GM23248 (cell line): ENCODE results near the gene TBC1D1. TPM values are rescaled to one million over a fixed set of nuclear protein-coding genes. Genes with fewer than 3 reads are reported as not detected.

Experiments used
- DNase-seq: peaks from one replicate; pipeline ENCODE4 v3.0.0-alpha.2; 2015
- H2AFZ ChIP-seq: fragments of 200-600 bp; sonication (generic); 2 replicates; pipeline ENCODE4 v1.6.1; 2016; ENCODE audit warnings: antibody characterized with exemption
- H3F3A ChIP-seq: fragments of 200-600 bp; sonication (generic); 2 replicates; pipeline ENCODE4 v1.6.1; 2016; ENCODE audit warnings: mild to moderate bottlenecking, antibody characterized with exemption, mixed run types; ENCODE audit not compliant: insufficient read depth
- H3K27ac ChIP-seq: fragments of 200-600 bp; sonication (generic); 2 replicates; pipeline ENCODE4 v1.5.1; 2016; ENCODE audit warnings: mild to moderate bottlenecking
- H3K27me3 ChIP-seq: fragments of 200-600 bp; sonication (generic); replicated peaks from 2 replicates; pipeline ENCODE4 v1.6.1; 2016; ENCODE audit warnings: mild to moderate bottlenecking; ENCODE audit not compliant: insufficient read depth
- H3K36me3 ChIP-seq: fragments of 200-600 bp; sonication (generic); 2 replicates; pipeline ENCODE4 v1.6.1; 2016; ENCODE audit warnings: low read depth, mild to moderate bottlenecking
- H3K4me1 ChIP-seq: fragments of 200-600 bp; sonication (generic); 2 replicates; pipeline ENCODE4 v1.6.1; 2016; ENCODE audit warnings: mild to moderate bottlenecking; ENCODE audit not compliant: insufficient read depth
- H3K4me2 ChIP-seq: fragments of 200-600 bp; sonication (generic); one replicate; pipeline ENCODE4 v1.6.1; 2016; ENCODE audit warnings: mild to moderate bottlenecking; ENCODE audit not compliant: unreplicated experiment
- H3K4me3 ChIP-seq: fragments of 200-600 bp; sonication (generic); 2 replicates; pipeline ENCODE4 v1.5.1; 2016; ENCODE audit warnings: mild to moderate bottlenecking
- H3K79me2 ChIP-seq: fragments of 200-600 bp; sonication (generic); 2 replicates; pipeline ENCODE4 v1.6.1; 2016; ENCODE audit warnings: mild to moderate bottlenecking; ENCODE audit not compliant: insufficient read depth
- H3K9ac ChIP-seq: fragments of 200-600 bp; sonication (generic); 2 replicates; pipeline ENCODE4 v1.6.1; 2016; ENCODE audit warnings: mild to moderate bottlenecking
- H3K9me2 ChIP-seq: fragments of 200-600 bp; sonication (generic); 2 replicates; pipeline ENCODE4 v1.6.1; 2016; ENCODE audit warnings: mixed run types, mild to moderate bottlenecking, moderate library complexity; ENCODE audit not compliant: insufficient read depth
- H3K9me3 ChIP-seq: fragments of 200-600 bp; sonication (generic); one replicate; pipeline ENCODE4 v1.6.1; 2017; ENCODE audit warnings: low read depth
- H4K20me1 ChIP-seq: fragments of 200-600 bp; sonication (generic); 2 replicates; pipeline ENCODE4 v1.6.0; 2016; ENCODE audit not compliant: insufficient read depth
- EZH2 ChIP-seq: fragments of 200-600 bp; sonication (generic); IDR thresholded peaks from 2 replicates; pipeline ENCODE4 v1.6.1; 2018; ENCODE audit warnings: antibody characterized with exemption, mild to moderate bottlenecking; ENCODE audit not compliant: insufficient read depth, poor library complexity, severe bottlenecking
- EZH2phosphoT487 ChIP-seq: fragments of 200-600 bp; sonication (generic); IDR thresholded peaks from 2 replicates; pipeline ENCODE4 v1.6.1; 2018; ENCODE audit warnings: antibody characterized with exemption, moderate library complexity, mild to moderate bottlenecking, low read depth; ENCODE audit not compliant: insufficient read depth
- WGBS, 2 experiments: methylation state at CpG; one replicate each; pipeline ENCODE4 v1.1.6; 2015 to 2017; ENCODE audit warnings: low lambda C conversion rate in 2 of 2, low coverage in 1 of 2; ENCODE audit errors: missing lambda C conversion rate in 2 of 2; 5-methylcytosine and 5-hydroxymethylcytosine counted together
- in situ Hi-C: fragments of 300-500 bp; cut with MboI; formaldehyde crosslinking; loops from 2 replicates; pipeline ENCODE4 v1.15.0; 2020
- polyA plus RNA-seq: library from polyadenylated mRNA; unstranded; fragments of >200 nt; fragmentation: Nextera tagmentation; extraction: Ambion mirVana; gene quantifications from 2 replicates; pipeline ENCODE4 v1.2.1, GENCODE V29; 2016
- total RNA-seq: library from RNA; depleted of rRNA; stranded (reverse); fragments of >200 nt; shearing (Covaris generic); gene quantifications from 2 replicates; pipeline ENCODE4 v1.2.3, GENCODE V29; 2014

The TBC1D1 gene
- total and polyA plus RNA-seq, 2 experiments from 2014 or later = 12.4 to 34.6 TPM

DNA sequence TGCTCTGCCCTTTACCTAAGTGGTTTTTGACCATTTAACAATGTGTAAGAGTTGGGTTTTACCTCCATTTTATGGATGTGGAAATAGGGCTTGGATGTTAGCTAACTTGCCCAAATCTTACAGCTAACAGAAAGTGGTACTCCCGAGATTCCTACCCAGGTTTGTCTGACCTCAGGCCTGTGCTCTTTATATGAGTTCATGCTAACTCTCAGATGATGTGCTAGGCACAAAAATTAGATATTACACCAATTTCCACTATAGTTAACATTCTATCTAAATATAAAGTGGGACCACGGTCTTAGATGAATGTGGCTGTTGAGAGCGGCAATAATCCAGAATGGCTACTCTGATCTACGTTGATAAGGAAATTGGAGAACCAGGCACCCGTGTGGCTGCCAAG is 69.2 kb downstream of the TBC1D1 start, which contains the start of gene PTTG2:
Gene PTTG2 (plus strand): TSS at position 301 of the 400 bp plus-strand sequence. CDS start 37 bp downstream, at position 338.
- in situ Hi-C loops = no loop called here
- no peaks in the 10 kb centered on the region for H4K20me1 ChIP-seq
- H3K27me3 ChIP-seq = 0 out of 2 replicates have a peak, but pooled peaks cover 18% of the 10 kb centered on the region
- no peak within 1 kb of the TSS for H3K4me3 ChIP-seq
- no peaks in the 10 kb centered on the region for H3K36me3 ChIP-seq
- H3K9me3 ChIP-seq = no peaks in the 10 kb centered on the region
- no peak within 1 kb of the TSS for H3K9ac ChIP-seq
- no peaks in the 10 kb centered on the region for H3F3A ChIP-seq
- H3K79me2 ChIP-seq = no peaks in the 10 kb centered on the region
- H3K4me2 ChIP-seq = no peak within 1 kb of the TSS
- no peaks in the 10 kb centered on the region for H3K9me2 ChIP-seq
- WGBS, 2 experiments = 40 to 49% methylated on average over 5 of the region's 5 CpGs
- H2AFZ ChIP-seq = no peak within 1 kb of the TSS
- DNase-seq = no peak
- H3K27ac ChIP-seq = no peak within 1 kb of the TSS
- no peaks in the 10 kb centered on the region for H3K4me1 ChIP-seq
- TF ChIP-seq EZH2 = no peak
- no peak for TF ChIP-seq EZH2phosphoT487

DNA sequence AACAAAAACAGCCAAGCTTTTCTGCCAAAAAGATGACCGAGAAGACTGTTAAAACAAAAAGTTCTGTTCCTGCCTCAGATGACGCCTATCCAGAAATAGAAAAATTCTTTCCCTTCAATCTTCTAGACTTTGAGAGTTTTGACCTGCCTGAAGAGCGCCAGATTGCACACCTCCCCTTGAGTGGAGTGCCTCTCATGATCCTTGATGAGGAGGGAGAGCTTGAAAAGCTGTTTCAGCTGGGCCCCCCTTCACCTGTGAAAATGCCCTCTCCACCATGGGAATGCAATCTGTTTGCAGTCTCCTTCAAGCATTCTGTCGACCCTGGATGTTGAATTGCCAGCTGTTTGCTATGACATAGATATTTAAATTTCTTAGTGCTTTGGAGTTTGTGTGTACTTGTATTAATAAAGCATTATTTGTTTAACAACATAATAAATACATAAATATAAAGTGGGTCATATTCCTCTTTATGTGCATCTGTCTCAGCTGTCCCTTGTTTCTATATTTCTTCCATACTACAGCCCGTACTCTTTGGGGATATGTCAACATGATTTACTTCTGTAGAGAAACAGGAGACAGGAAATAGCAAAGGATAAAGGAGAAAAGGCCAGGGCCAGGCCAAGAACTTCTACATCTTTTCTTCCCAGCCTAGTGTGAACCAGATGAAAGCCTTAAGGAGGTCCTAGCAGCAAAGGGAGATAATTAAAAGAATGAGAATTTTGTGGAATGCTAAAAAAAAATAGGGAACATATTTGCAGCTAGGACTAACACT is 70.0 kb downstream of the TBC1D1 start:
- Histone ChIP-seq H2AFZ (no peak overlapping the region), H3K9ac (no peak overlapping the region), H4K20me1 (no peaks in the 10 kb centered on the region), H3K9me2 (no peaks in the 10 kb centered on the region), H3K27me3 (0 out of 2 replicates have a peak, but pooled peaks cover 18% of the 10 kb centered on the region), H3F3A (no peaks in the 10 kb centered on the region), H3K36me3 (no peaks in the 10 kb centered on the region), H3K4me3 (no peak overlapping the region), H3K4me2 (no peak overlapping the region), H3K9me3 (no peaks in the 10 kb centered on the region), H3K79me2 (no peaks in the 10 kb centered on the region), H3K27ac (no peak overlapping the region), H3K4me1 (no peaks in the 10 kb centered on the region)
- in situ Hi-C loops = no loop called here
- DNase-seq = no peak
- TF ChIP-seq EZH2phosphoT487 = no peak
- TF ChIP-seq EZH2 = no peak
- 25 to 27% methylated on average over 5 of the region's 5 CpGs for WGBS, 2 experiments

GRCh38 chr4:37964734-37965457 is 74.0 kb downstream of the TBC1D1 start:
- no peak for DNase-seq
- no peaks in the 10 kb centered on the region for H4K20me1 ChIP-seq
- no peaks in the 10 kb centered on the region for H3K9me2 ChIP-seq
- in situ Hi-C loops = no loop called here
- H3F3A ChIP-seq = no peaks in the 10 kb centered on the region
- H2AFZ ChIP-seq = no peak overlapping the region
- no peaks in the 10 kb centered on the region for H3K79me2 ChIP-seq
- H3K27ac ChIP-seq = no peak overlapping the region
- no peaks in the 10 kb centered on the region for H3K9me3 ChIP-seq
- H3K27me3 ChIP-seq = 0 out of 2 replicates have a peak, but pooled peaks cover 11% of the 10 kb centered on the region
- H3K4me1 ChIP-seq = no peaks in the 10 kb centered on the region
- H3K4me2 ChIP-seq = no peak overlapping the region
- H3K9ac ChIP-seq = no peak overlapping the region
- no peaks in the 10 kb centered on the region for H3K36me3 ChIP-seq
- H3K4me3 ChIP-seq = no peak overlapping the region
- TF ChIP-seq EZH2phosphoT487 (no peak), EZH2 (no peak)
- WGBS, 2 experiments = 42 to 51% methylated on average over 4 of the region's 4 CpGs

- H2AFZ ChIP-seq = no peak overlapping the region
- no peak for TF ChIP-seq EZH2
- no peak for TF ChIP-seq EZH2phosphoT487
- no peaks in the 10 kb centered on the region for H3K79me2 ChIP-seq
- no peaks in the 10 kb centered on the region for H3F3A ChIP-seq
- H3K4me3 ChIP-seq = no peak overlapping the region
- H3K36me3 ChIP-seq = no peaks in the 10 kb centered on the region
- no peaks in the 10 kb centered on the region for H3K4me1 ChIP-seq
- H3K9me2 ChIP-seq = no peaks in the 10 kb centered on the region
- no peak overlapping the region for H3K9ac ChIP-seq
- DNase-seq = no peak
- H3K27me3 ChIP-seq = 0 out of 2 replicates have a peak, but pooled peaks cover 7% of the 10 kb centered on the region
- WGBS, 2 experiments = 65 to 70% methylated on average over 3 of the region's 3 CpGs
- H3K27ac ChIP-seq = no peak overlapping the region
- H3K9me3 ChIP-seq = no peaks in the 10 kb centered on the region
- in situ Hi-C loops = no loop called here
- H4K20me1 ChIP-seq = no peaks in the 10 kb centered on the region
- no peak overlapping the region for H3K4me2 ChIP-seq
Measured at GRCh38 chr4:37966044-37966443, 75.2 kb downstream of the TBC1D1 start.
